ENCODE results near the gene SLC2A11.
"Not testable (repeated sequence)": the region's sequence is repeated elsewhere in the genome, so short reads cannot be mapped to it uniquely, and the experiment has no call there.

Gene SLC2A11

DNA sequence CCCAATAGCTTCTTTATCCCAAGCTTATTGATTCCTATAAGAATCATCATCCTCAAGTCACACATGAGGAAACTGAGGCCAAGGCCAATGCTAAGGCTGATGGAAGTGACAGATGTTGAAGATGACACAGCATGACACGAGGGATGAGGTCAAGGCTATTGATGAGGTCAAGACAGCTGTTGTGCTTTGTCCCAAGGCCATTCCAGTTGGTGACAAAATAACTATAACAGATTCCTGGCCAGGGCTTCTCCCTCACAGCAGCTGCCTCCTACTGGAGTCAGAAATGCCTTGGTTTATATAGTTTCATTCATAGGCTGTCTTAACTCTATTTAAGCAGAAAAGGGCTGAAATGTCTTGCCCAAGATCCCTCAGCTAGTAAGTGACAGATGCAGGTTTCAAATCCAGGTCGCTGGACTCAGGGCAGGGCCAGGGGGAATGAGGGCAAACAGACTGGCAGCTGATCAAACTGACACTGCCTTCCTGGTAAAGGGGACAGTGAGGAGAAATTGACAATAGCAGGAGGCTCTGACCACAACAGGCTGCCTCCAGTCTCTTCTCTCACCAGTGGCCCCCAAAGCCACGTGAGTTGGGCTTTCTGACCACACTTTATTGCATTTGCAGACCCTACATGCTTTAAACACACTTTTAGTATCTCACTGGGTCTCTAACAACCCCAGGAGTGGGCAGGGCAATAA is 53.0 kb downstream of the SLC2A11 start:
- no peak for DNase-seq

DNA sequence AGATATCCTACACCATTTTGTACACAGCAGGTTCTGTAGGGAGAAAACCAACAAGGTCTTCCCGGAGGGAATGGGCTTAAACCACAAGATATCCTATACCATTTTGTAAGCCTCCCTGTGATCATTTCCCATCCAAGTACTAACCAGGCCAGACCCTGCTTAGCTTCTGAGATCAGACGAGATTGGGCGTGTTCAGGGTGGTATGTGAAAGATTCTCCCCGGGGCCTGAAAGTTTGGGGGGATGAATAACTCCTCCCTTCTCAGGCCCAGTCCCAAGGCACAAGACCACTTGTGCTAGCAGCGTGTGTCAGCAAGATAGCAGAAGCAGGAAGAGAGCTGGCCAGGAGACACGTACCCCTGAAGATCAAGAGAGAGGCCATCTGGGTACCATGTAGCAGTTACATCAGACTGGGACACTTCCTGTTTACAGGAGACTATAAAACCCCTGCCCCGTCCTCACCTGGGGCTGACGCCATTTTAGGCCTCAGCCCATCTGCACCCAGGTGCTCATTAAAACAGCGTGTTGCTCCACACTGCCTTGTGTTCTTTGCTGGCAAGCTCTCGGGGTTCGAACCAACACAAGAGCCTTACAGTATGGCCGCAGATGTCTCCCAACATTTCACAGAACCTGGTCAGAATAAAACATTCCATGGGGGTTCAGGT is 53.8 kb downstream of the SLC2A11 start:
- no peak for DNase-seq

DNA sequence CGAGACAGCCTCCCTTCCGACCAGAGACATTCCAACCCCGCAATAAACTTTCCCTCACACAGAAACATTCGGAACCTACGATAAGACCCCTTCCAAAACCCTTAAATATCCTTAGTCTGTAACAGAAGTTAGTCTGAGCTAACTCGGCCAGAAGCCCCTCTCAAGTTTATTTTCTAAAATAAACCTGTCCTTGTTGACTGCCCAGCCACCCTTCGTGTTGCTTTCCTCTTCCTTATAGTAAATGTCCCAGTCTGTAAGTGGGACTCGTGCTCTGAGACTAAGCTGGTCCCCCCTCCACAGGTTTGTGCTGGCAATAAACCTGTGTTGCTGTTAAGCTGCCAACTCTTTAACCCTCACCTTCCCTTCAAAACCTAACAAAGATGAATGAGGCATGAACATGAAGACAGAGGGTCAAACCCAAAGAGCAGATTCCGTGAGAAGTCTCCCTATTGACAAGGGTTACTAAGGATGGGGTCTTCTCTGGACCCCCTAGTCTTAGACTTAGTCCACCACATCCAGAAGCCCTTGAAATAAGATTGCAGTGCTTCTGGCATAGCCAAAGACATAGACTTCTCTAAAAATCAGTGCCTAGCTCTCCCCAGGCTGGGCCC is 54.7 kb downstream of the SLC2A11 start:
- no peak for DNase-seq

DNA sequence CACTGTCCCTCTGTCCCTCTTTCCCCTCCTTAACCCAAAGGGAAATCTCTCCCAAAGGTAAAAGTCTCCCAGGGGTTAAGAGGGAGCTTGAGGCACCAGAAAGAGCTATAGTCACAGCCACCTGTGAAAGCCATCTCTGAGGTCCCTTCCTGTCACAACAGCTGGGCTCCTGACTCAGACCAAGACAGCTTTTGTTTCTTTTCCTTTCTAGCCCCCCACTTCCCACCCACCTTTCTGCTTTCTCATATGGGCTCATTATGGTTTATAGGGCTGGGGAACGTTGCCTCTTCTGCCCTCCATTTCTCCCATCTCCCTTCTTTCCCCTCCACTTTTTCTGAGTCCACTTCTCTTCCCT is 55.6 kb downstream of the SLC2A11 start:
- no peak for DNase-seq

DNA sequence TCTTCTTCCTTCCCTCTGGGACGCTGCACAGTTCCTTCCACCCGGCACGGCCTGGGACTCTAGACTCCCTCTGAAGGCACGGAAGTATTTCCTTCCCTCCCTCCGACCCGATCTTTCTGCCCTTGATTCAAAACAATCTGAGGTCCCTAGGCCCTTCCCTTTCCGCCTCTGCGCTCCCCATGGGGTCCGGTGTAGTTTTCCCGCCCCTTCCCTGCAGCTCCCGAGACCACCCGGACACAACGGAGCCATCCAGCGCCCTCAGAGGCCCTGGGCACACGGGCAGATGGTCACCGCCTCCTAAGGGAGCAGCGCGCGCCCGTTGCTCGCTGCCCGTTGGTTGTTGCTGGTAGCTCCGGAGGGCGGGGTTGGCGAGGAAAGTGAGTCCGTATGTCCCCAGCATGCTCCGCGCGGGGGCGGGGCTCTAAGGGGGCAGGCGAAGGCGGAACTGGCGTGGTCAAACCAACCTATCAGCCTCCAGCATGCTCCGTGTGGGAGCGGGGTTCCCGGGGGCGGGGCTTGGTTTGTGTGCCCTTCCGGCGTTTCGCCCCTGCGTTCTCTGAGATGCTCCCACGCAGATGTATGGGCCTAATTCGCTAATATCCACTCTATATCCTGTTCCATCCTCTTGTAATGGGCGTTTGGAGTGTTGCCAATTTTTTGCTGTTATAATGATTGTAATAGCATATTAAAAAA is 56.1 kb downstream of the SLC2A11 start:
- DNase-seq = no peak

DNA sequence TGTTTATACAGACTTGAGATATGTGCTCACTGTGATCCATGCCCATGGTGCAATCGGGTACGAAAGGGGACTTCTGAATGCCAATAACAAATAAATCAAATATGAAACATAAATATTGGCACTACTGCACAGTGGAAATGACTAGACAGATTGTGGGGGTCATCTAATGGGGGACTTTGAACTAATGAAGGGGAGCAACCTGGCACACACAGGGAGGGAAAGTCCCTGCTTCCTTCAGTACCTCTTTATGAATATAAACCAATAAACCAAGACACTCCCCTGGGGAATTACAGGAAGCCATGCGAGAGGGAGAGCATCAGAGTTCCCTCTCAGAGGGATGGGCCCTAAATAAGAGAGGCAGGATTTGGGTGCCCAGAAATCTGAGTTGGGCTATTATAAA is 57.6 kb downstream of the SLC2A11 start:
- DNase-seq = no peak

DNA sequence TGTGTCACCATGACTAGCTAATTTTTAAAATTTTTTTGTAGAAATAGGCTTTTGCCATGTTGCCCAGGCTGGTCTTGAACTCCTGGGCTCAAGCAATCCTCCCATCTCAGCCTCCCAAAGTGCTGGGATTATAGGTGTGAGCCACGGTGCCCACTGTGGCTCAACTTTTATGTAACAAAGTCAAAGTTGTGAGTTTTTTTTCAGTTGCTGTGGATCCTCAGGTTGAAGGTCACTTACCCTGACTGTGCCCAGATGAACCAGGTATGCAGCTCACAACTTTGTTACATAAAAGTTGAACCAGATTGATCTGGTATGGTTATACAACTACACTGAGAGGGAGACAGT is 62.6 kb downstream of the SLC2A11 start:
- not testable (repeated sequence) for DNase-seq

DNA sequence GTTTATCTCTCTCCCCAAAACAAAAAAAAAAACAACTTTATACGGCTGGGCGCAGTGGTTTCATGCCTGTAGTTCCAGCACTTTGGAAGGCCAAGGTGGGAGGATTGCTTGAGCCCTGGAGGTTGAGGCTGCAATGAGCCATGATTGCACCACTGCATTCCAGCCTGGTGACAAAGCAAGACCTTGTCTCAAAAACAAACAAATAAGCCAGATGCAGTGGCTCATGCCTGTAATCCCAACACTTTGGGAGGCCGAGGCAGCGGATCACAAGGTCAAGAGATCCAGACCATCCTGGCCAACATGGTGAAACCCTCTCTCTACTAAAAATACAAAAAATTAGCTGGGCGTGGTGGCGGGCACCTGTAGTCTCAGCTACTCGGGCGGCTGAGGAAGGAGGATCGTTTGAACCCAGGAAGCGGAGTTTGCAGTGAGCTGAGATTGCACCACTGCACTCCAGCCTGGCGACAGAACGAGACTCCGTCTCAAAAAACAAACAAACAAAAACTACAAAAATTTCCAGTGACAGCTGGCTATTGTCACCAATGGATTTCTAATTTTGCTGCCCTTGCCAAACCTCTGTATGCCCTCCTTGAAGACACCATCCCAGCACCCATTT is 64.0 kb downstream of the SLC2A11 start:
- DNase-seq = not testable (repeated sequence)

DNA sequence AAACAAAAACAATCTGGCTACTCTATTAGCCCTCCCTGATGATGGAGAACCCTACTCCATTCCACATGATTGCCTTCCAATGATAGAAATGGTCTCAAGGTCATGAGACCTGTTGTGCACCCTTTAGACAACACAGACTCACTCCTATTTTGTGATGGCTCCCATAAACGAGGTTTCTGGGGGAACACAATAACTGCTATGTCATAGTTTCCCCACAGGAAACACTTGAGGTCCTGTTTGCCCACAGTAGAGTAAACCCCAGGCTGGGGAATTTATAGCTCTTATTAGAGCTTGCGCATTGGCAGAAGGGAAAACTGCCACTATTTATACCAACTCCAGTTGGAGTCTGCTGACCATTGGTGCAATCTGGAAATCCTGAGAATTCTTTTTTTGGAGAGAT is 65.2 kb downstream of the SLC2A11 start:
- no peak for DNase-seq

DNA sequence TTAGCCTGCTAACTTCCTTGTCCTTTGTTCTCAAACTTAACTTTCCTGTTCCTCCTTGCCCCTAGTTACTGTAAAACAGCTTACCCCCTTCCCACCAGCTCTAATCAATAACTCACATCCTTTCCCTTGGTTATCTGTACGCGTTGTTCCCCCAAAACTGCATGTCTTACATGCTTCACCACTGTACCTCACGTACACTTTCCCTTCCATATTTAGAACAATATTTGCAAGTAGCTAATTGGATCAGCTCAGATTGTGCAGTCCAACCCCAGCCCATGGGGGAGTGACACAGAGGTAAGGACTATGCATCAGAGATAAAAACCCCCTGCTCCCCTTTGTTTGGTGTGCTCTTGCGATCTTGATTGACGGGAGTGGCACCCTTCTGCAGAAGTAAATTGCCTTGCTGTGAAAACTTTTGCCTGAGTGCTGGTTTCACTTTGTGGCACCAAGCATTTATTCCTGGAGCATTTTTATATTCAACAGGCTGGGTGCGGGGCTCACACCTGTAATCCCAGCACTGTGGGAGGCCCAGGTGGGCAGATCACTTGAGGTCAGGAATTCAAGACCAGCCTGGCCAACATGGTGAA is 67.4 kb downstream of the SLC2A11 start:
- no peak for DNase-seq

DNA sequence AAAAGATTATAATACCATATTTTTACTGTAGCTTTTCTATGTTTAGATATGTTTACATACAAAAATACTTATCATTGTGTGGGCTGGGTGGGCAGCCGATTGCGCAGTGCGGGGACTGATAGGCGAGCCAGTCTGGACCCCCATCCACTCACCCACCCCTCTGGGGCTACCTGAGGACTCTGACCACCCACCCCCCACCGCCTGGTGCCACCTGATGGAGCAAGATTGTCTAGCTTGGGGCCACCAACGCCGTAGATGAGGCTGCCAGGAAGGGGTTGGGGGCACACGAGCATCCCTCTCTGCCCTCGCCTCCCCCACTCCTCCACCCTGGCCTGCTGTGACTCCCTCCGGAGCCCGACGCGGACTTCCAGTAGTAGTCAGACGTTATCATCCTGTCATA is 68.9 kb downstream of the SLC2A11 start:
- DNase-seq = no peak
